Astrocyte (in vitro differentiated cells and primary cell): Measurements from ENCODE around the gene TRPV5. TPM values are rescaled to one million over a fixed set of nuclear protein-coding genes. Genes with fewer than 3 reads are reported as not detected.

Experiments
- DNase-seq: peaks from one replicate; pipeline ENCODE4 v3.0.0-alpha.2; 2010; ENCODE audit warnings: low read depth
- FAIRE-seq: peaks from 2 replicates; lab custom pipeline; 2011; peaks lifted over from hg19 to GRCh38; lab: Jason Lieb, UNC
- H2AFZ ChIP-seq: 2 replicates; pipeline ENCODE4 v1.6.0; 2012; ENCODE audit warnings: low read depth, low read length, inconsistent platforms
- H3K27ac ChIP-seq: 2 replicates; pipeline ENCODE4 v1.5.1; 2011; ENCODE audit warnings: low read depth, low read length, inconsistent platforms
- H3K27me3 ChIP-seq: 2 replicates; pipeline ENCODE4 v1.6.0; 2011; ENCODE audit warnings: low read length, inconsistent platforms; ENCODE audit not compliant: insufficient read depth
- H3K36me3 ChIP-seq: 2 replicates; pipeline ENCODE4 v1.5.1; 2011; ENCODE audit warnings: low read length, inconsistent platforms; ENCODE audit not compliant: insufficient read depth
- H3K4me1 ChIP-seq: 2 replicates; pipeline ENCODE4 v1.5.1; 2011; ENCODE audit warnings: low read length, inconsistent platforms; ENCODE audit not compliant: insufficient read depth
- H3K4me2 ChIP-seq: 2 replicates; pipeline ENCODE4 v1.6.0; 2012; ENCODE audit warnings: low read length, inconsistent platforms
- H3K4me3 ChIP-seq: 2 replicates; pipeline ENCODE4 v1.5.1; 2011; ENCODE audit warnings: low read depth, mild to moderate bottlenecking, low read length, inconsistent platforms; ENCODE audit not compliant: insufficient read depth
- H3K79me2 ChIP-seq: 2 replicates; pipeline ENCODE4 v1.6.0; 2012; ENCODE audit warnings: mild to moderate bottlenecking, low read length, inconsistent platforms; ENCODE audit not compliant: insufficient read depth
- H3K9ac ChIP-seq: 2 replicates; pipeline ENCODE4 v1.6.0; 2012; ENCODE audit warnings: mild to moderate bottlenecking, low read length, inconsistent platforms
- H3K9me3 ChIP-seq: 2 replicates; pipeline ENCODE4 v1.5.1; 2012; ENCODE audit warnings: low read depth, mild to moderate bottlenecking, low read length, inconsistent platforms; ENCODE audit not compliant: insufficient read depth
- H4K20me1 ChIP-seq: 2 replicates; pipeline ENCODE4 v1.6.0; 2012; ENCODE audit warnings: low read length, inconsistent platforms; ENCODE audit not compliant: insufficient read depth
- H3K27ac Mint-ChIP-seq: one replicate; pipeline ENCODE4 v1.8.0; 2021; ENCODE audit warnings: mild to moderate bottlenecking, mixed read lengths; ENCODE audit not compliant: unreplicated experiment
- H3K27me3 Mint-ChIP-seq: one replicate; pipeline ENCODE4 v1.8.0; 2021; ENCODE audit warnings: low read depth, mixed read lengths; ENCODE audit not compliant: unreplicated experiment
- H3K36me3 Mint-ChIP-seq: one replicate; pipeline ENCODE4 v1.8.0; 2021; ENCODE audit warnings: low read depth, mixed read lengths; ENCODE audit not compliant: unreplicated experiment
- H3K4me1 Mint-ChIP-seq: one replicate; pipeline ENCODE4 v1.8.0; 2021; ENCODE audit warnings: low read depth, mixed read lengths; ENCODE audit not compliant: unreplicated experiment
- H3K4me3 Mint-ChIP-seq: one replicate; pipeline ENCODE4 v1.8.0; 2021; ENCODE audit warnings: mild to moderate bottlenecking, moderate library complexity, mixed read lengths; ENCODE audit not compliant: unreplicated experiment
- H3K9me3 Mint-ChIP-seq: one replicate; pipeline ENCODE4 v1.8.0; 2021; ENCODE audit warnings: mild to moderate bottlenecking, mixed read lengths; ENCODE audit not compliant: unreplicated experiment
- CTCF ChIP-seq: IDR thresholded peaks from 2 replicates; pipeline ENCODE4 v1.5.1; 2011; ENCODE audit warnings: low read depth, mild to moderate bottlenecking, inconsistent platforms, low read length, moderate library complexity; ENCODE audit not compliant: insufficient read depth
- EZH2 ChIP-seq: IDR thresholded peaks from 2 replicates; pipeline ENCODE4 v1.6.1; 2012; ENCODE audit warnings: mild to moderate bottlenecking, low read length, inconsistent platforms; ENCODE audit not compliant: insufficient read depth
- total RNA-seq: library from RNA; stranded (reverse); gene quantifications from 2 replicates; pipeline ENCODE4 v1.2.1, GENCODE V29; 2021

The TRPV5 gene
- total RNA-seq, 1 donor from 2014 or later: not detected

GRCh38 chr7:142873281-142873784 lies 60.2 kb downstream of the TRPV5 start:
- H3K9me3 ChIP-seq: no peaks in the 10 kb centered on the region
- Mint-ChIP-seq H3K9me3 (peaks cover 12% of the 10 kb centered on the region), H3K36me3 (peaks cover 6% of the 10 kb centered on the region), H3K27ac (no peak overlapping the region), H3K27me3 (peaks cover 34% of the 10 kb centered on the region), H3K4me1 (no peaks in the 10 kb centered on the region), H3K4me3 (no peak overlapping the region)
- no peaks in the 10 kb centered on the region for H3K79me2 ChIP-seq
- H4K20me1 ChIP-seq: no peaks in the 10 kb centered on the region
- FAIRE-seq (no peak), DNase-seq (no peak)
- peaks cover 2% of the 10 kb centered on the region for H3K27me3 ChIP-seq
- no peak overlapping the region for H3K4me3 ChIP-seq
- H3K36me3 ChIP-seq: no peaks in the 10 kb centered on the region
- no peak overlapping the region for H3K9ac ChIP-seq
- H3K4me2 ChIP-seq: no peak overlapping the region
- no peak overlapping the region for H2AFZ ChIP-seq
- TF ChIP-seq CTCF (peak; percentile 20), EZH2 (no peak)
- no peak overlapping the region for H3K27ac ChIP-seq
- no peaks in the 10 kb centered on the region for H3K4me1 ChIP-seq

- H3K27me3 ChIP-seq: no peaks in the 10 kb centered on the region
- DNase-seq: no peak
- H3K4me2 ChIP-seq: no peak overlapping the region
- H3K79me2 ChIP-seq: no peaks in the 10 kb centered on the region
- Mint-ChIP-seq H3K27me3 (peaks cover 23% of the 10 kb centered on the region), H3K4me3 (no peak overlapping the region), H3K4me1 (no peaks in the 10 kb centered on the region), H3K36me3 (peaks cover 6% of the 10 kb centered on the region), H3K27ac (no peak overlapping the region), H3K9me3 (peaks cover 12% of the 10 kb centered on the region)
- H3K27ac ChIP-seq: no peak overlapping the region
- no peak for FAIRE-seq
- H3K9me3 ChIP-seq: no peaks in the 10 kb centered on the region
- H3K4me3 ChIP-seq: no peak overlapping the region
- no peak overlapping the region for H3K9ac ChIP-seq
- H3K4me1 ChIP-seq: no peaks in the 10 kb centered on the region
- H3K36me3 ChIP-seq: no peaks in the 10 kb centered on the region
- H2AFZ ChIP-seq: no peak overlapping the region
- TF ChIP-seq EZH2: no peak
- TF ChIP-seq CTCF: no peak
- no peaks in the 10 kb centered on the region for H4K20me1 ChIP-seq
Measured at GRCh38 chr7:142872106-142872675, 61.4 kb downstream of the TRPV5 start.

GRCh38 chr7:142871260-142872105 lies 62.1 kb downstream of the TRPV5 start:
- Mint-ChIP-seq H3K4me1 (no peaks in the 10 kb centered on the region), H3K4me3 (no peak overlapping the region), H3K9me3 (peaks cover 12% of the 10 kb centered on the region), H3K27ac (no peak overlapping the region), H3K36me3 (peaks cover 6% of the 10 kb centered on the region), H3K27me3 (peaks cover 22% of the 10 kb centered on the region)
- no peaks in the 10 kb centered on the region for H3K27me3 ChIP-seq
- no peaks in the 10 kb centered on the region for H3K4me1 ChIP-seq
- H3K27ac ChIP-seq: no peak overlapping the region
- H4K20me1 ChIP-seq: no peaks in the 10 kb centered on the region
- H3K4me3 ChIP-seq: no peak overlapping the region
- TF ChIP-seq EZH2 (no peak), CTCF (no peak)
- no peaks in the 10 kb centered on the region for H3K36me3 ChIP-seq
- H3K79me2 ChIP-seq: no peaks in the 10 kb centered on the region
- no peak overlapping the region for H3K9ac ChIP-seq
- H3K4me2 ChIP-seq: no peak overlapping the region
- H2AFZ ChIP-seq: no peak overlapping the region
- H3K9me3 ChIP-seq: no peaks in the 10 kb centered on the region
- no peak for FAIRE-seq
- no peak for DNase-seq
